ENCODE data around the gene SLC4A5.

The SLC4A5 gene, protein sequence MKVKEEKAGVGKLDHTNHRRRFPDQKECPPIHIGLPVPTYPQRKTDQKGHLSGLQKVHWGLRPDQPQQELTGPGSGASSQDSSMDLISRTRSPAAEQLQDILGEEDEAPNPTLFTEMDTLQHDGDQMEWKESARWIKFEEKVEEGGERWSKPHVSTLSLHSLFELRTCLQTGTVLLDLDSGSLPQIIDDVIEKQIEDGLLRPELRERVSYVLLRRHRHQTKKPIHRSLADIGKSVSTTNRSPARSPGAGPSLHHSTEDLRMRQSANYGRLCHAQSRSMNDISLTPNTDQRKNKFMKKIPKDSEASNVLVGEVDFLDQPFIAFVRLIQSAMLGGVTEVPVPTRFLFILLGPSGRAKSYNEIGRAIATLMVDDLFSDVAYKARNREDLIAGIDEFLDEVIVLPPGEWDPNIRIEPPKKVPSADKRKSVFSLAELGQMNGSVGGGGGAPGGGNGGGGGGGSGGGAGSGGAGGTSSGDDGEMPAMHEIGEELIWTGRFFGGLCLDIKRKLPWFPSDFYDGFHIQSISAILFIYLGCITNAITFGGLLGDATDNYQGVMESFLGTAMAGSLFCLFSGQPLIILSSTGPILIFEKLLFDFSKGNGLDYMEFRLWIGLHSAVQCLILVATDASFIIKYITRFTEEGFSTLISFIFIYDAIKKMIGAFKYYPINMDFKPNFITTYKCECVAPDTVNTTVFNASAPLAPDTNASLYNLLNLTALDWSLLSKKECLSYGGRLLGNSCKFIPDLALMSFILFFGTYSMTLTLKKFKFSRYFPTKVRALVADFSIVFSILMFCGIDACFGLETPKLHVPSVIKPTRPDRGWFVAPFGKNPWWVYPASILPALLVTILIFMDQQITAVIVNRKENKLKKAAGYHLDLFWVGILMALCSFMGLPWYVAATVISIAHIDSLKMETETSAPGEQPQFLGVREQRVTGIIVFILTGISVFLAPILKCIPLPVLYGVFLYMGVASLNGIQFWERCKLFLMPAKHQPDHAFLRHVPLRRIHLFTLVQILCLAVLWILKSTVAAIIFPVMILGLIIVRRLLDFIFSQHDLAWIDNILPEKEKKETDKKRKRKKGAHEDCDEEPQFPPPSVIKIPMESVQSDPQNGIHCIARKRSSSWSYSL

DNA sequence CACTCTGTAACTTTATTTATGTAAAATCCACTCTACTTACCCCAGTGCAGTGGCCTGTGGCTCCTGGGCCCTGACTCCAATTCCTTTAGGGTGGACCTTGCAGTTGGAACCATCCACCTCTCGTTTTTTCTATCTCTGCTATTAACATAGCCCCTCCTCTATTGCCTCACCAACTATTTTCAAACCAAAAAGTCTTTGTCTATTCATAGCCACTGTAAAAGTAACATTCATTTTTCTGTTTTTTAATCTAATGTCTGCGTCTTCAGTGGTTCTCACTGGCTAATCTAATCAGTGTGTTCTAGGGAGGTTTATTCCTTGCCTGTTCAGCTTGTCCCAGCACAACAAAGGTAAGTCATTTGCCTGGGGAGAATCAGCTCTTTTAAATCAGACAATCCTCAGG, at the start of gene SLC4A5:
Gene SLC4A5, minus strand, starts transcription at position 101 of the 400 bp plus-strand sequence. CDS start 28,393 bp downstream, outside the sequence.
- DNase-seq (ENCODE audit: low read depth, low spot score): no peak

DNA sequence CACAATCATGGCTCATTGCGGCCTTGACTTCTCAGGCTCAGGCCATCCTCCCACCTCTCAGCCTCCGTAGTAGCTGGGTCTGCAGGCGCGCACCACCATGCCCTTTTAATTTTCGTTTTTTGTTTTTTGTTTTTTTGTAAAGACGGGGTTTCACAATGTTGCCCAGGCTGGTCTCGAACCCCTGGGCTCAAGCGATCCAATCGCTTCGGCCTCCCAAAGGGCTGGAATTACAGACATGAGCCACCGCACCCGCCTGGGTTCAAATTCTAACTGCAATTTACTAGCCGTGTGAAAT, 49.2 kb upstream of the SLC4A5 start:
- DNase-seq (ENCODE audit: low read depth, low spot score): no peak

DNA sequence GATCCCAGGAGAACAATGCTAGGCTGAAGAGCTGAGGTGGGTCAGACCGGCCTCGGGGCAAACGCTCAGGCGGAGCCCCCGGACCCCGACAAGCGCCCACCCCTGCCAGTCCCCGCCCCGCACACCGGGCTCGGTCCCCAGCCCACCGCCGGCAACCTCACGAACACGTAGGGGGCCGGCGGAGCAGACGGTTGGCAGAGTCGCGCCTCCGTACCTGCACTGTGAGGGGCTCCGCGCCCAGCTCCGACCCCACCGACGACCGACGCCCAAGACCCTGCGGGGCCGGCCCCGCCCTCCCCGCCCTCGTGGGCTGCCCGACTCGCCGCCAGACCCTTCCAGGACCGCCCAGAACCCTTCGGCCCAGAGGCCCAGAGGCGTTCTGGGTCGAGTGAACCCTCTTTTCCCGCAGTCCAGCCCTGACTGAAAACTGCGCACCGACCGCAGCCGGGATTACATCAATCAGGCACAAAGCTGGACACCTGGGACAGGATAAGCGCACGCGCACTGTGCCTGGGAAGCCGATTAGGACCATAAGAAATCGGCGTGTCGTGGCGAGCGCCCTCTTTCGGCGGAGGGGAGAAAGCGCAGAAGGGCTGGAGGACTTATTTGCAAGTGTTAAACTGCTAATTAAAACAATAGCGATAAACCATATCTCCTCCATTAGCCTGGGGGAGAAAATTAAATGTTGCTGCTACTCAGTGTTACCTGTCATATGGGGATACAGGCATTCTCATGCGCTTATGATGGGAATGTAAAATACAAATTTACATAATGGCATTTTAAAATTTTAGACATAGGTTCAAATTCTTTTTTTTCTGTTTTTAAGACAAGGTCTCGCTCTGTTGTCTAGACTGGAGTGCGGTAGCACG, 48.6 kb upstream of the SLC4A5 start:
- DNase-seq (ENCODE audit: low read depth, low spot score): peak; percentile 94

DNA sequence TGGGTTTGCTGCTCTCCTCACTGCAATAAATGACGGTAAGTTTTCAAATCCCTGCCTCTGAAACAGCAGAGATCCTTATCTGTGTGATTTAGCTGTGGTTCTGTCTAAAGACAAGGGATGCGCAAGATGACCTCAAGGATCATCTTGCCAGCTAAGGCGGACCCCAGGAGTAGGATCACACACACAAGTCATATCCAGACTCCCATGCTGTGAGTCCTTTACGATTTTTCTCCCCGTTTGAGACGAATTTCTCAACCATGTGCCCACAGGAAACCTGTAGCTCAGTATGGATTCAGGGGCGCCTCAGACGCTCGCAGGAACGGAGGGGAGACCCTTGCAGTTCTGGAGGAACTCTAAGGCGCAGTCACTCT, 48.0 kb upstream of the SLC4A5 start:
- DNase-seq (ENCODE audit: low read depth, low spot score): no peak

DNA sequence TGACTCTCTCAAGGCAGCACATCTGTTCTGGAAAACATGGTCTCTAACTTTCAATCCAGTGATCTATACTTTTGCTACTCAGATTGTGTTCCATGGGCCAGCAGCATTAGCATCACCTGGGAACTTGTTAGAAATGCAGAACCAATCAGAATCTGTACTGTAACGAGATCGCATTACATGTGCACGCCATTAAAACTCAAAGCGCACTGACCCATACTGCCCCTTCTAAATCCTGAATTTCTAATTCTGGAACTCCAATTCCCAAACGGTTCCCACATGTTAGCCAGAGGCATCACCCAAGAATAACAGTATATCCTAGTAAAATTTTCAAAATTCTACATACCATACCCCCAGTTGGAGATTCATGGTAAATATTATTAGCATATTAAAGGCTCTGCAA, 47.4 kb upstream of the SLC4A5 start:
- DNase-seq (ENCODE audit: low read depth, low spot score): no peak

DNA sequence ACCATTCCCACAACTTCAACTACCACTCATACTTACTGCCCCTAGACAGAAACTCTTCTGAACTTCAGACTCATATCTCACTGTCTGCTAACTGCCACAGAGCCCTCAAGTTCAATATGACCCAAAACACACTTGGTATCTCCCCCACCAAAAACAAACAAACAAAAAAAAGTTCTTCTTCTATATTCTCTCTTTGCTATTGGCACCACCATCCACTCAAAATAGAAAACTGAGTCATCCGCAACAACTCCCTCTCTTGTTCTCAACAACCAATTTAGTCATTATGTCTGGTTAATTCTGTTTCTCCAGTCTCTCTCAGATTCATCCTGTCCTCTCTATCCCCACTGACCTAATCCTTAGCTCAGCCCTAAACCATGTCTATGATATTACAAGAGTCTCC, 44.1 kb upstream of the SLC4A5 start:
- DNase-seq (ENCODE audit: low read depth, low spot score): no peak

DNA sequence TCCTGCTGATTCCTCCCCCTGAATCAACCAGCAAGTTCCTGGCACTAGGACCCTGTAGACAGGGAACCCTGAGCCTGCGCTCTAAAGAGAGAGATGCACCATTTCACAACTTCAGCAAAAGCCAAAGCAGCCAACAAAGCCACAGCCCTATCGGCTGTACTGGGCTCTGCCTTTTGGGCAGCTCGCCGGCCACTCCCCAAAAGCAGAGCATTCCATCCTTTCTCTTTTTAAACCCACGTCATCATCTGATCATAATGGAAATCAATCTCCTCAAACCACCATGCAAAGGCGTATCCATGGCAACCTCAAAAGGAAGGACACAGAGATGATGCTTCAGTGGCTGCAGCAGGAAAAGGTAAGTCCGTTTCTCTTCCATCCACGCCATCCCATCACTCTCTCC, 42.2 kb upstream of the SLC4A5 start:
- DNase-seq (ENCODE audit: low read depth, low spot score): no peak

DNA sequence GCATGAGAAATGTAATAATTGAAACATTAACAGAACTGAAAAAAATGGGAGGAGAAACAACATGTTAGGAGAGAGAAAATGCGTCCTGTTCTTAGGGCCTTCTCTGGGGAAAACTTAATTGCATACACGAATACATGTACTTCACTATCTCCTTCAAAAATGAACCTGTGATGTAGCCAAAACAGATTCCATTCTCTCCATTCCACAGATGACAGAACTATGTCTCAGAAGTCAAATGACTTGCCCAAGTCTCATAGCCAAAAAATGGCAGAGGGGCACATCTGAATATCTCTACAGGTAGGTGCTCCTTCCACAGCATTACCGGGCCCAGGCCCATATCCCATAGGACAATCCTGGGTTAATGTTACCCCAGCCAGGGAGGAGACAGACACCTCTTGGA, 40.8 kb upstream of the SLC4A5 start:
- DNase-seq (ENCODE audit: low read depth, low spot score): no peak

DNA sequence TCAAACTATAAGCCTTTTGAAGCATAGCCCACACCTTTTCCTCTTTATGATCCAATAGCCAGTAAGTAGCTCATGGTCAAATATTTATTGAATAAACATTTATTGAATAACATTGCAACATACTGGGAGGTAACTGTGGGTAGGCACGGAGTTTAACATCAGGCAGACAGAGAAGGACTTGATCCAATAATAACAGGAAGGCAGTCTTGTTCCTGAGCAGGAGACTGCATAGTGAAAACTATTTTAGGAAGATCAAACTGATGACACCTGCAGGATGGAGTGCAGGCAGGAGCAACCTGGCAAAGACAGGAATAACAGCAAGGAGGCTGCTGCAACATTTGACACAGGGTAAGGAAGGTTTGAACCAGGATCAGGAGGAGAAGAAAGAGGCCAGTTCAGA, 40.0 kb upstream of the SLC4A5 start:
- no peak for DNase-seq (ENCODE audit: low read depth, low spot score)

DNA sequence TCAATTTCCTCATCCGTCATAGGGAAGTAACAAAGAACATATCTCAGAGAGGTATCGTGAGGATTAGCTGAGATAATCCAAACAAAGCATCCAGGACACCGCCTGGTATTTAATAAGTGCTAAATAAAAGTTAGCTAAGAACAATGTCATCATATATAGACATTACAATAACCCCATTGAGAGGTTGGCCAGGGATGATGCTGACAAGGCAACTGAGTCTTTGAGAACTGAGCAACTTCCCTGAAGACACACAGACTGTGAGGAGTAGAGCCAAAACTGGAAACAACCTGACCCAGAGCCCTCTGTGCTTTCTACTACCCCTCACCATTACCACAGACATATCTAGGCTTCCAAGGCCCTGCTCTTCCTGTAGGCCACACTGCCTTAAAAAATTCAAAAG, 38.5 kb upstream of the SLC4A5 start:
- no peak for DNase-seq (ENCODE audit: low read depth, low spot score)

DNA sequence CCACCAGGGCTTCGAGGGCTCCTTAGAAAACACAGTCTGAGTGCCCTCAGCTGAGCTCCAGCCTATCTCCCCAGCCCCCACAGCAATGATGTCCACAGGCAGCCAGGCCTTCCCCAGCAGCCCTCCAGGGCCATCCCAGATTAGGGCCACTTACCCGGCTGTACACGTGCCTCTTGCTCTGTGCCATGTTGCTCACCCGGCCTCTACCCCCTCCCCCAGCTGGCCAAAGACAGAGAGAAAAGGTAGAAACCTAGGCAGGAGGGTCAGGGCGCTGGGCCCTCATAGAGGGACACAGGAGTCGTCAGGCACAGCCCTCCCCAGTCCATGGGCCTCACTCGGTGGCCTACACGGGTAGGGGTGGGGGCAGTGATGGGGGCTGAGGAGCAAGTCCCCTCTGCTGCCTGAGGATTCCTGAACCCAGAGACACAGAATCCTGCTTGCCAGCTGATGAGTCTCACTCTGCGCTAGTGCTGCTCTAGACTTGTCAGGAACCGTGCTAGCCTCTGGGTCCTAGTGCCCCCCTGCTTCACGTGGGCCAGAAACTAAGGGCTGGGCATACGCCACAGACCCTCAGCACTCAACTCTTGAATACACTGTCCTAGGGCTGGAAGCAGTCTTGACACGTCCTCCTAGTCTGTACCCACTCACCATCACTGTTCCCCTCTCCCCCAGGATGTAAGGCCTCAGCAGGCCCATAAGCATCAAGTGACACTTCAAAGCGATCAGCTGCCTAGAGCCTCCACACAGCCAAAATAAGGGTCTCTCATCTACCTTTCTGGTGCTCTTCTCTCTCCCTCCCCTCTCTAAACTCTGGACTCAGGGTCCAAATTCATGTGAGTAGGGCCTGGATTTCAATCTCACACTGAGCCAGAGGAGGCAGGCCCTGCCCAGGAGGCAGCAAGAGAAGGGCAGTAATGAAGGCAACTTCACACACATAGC, 36.9 kb upstream of the SLC4A5 start, which contains the start of gene DCTN1:
Gene DCTN1, minus strand, starts transcription at position 461 of the 939 bp plus-strand sequence. Its CDS starts 274 bp downstream, at position 187.
- no peak for DNase-seq (ENCODE audit: low read depth, low spot score)

DNA sequence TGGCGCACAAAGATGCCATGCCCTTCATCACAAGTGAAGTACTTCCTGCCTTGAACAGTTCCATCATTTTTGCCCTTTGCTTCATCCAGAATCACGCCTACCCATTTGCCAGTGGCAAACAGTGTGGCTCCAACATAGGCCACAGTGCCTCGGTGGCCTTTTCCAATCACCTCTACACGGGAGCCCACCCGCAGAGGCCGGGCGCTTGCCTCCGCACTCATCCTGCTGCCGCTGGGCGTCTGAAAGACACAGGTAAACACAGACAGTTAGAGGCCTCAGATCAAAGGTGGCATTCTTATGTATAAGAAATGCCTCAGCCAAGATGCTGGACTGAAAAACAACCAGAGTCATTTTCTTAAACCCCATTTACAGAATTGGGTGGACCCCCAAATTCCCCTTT, 34.8 kb upstream of the SLC4A5 start:
- DNase-seq (ENCODE audit: low read depth, low spot score): no peak

DNA sequence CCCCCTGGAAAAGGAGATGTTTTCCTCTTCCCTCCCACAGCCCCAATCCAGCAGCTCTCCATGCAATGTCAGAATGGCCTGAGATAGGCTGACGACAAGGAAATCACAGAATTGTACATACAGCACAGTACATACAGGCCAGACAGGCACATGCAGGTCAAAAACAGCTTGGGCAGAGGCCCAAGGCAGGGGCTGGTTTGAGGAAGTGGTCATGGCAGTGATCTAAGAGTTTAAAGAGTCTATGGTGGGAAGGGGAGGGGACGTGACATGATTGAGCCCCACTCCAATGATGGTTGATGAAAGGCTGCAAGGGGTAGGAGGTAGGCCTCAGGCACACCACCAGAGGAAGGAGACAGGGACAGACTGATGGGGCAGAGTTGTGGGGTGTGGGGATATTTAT, 32.6 kb upstream of the SLC4A5 start:
- no peak for DNase-seq (ENCODE audit: low read depth, low spot score)

DNA sequence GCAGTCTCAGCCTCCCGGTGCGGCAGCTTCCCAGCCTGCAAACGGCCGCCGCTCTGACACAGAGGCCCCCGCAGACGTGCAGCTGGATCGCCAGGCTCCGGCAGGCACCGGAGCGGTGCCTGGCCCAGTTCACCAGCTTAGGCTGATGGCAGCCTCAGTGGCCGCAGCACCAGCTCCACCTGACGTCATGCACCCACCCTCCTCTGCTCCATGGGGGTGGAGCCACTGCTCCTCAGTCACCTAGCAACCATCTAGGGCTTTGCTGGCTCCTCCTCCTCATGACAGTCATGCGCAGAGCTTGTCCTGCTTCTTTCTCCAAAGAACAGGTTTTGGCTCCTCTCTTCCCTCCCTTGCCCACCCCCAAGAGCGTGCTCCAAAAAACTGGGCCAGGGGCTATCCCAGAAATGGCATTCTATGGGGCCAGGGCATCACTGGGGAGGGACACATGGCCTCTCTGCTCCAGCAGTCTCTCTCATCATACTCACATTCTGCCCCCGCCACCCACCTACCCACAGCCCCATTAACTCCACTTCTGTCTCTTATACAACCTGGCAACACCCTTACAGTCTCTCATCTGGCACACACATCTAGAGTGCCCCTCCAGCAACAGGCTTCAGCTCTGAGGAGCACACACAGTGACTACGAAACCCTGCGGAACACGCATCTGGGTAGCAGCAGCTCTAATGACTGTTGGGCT, 31.4 kb upstream of the SLC4A5 start:
- DNase-seq (ENCODE audit: low read depth, low spot score): no peak

DNA sequence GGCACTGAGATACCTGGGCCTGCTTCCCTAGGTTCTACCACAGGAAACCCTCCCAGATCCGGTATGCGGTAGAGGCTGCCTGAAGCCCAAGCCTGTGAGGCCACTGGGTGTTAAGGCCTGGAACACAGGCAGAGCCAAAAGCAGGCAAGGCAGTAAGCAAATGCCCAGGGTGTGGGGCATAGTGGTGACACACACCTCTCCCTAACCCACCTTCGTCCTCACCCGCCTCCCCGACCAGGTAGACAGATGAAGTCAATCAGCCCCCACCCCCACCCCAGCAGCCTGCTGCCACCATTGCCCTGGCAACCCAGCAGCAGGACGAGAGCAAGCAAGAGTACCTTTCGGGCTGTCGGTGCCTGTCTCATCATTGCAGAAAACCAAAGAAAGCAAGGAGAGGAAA, 30.8 kb upstream of the SLC4A5 start:
- no peak for DNase-seq (ENCODE audit: low read depth, low spot score)

DNA sequence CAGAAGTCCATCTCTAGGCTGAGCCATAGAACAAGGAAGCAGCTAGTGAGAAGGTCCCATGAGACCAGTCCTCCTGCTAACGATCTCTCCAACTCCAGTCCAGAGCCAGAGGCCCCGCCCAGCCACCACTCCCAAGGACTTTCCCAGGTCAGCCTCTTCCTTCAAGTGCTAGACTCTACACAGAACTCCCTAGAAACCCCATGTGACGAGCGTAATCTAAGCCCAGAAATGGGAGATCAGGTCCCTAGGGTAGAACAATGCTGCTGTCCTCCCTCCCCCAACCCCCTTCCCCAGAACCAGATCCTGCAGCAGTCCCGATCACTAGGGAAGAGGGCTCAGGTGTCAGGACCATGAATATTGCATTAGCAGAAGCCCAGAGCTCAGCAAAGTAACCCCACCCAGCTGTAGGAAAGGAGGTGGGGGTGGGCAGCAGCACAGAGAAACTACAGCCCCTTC, 30.0 kb upstream of the SLC4A5 start:
- DNase-seq (ENCODE audit: low read depth, low spot score): no peak

DNA sequence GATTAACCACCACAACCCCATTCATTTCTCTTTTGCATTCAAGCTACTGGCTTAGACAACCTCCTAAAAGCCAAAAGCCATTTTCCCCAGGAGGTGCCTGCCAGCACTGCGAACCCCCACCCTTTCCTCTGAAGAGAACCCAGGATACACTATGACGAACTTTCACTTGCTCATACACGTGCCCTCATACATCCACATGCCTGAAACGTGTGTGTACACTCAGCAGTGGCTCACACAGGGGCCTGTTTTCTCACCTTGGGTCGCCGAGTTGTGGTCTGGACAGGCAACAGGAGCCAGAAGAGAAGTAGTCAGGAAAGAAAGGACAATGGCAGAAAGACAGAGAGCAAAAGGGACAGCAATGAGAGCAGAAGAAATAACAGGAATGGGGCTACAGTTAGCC, 29.5 kb upstream of the SLC4A5 start:
- no peak for DNase-seq (ENCODE audit: low read depth, low spot score)

DNA sequence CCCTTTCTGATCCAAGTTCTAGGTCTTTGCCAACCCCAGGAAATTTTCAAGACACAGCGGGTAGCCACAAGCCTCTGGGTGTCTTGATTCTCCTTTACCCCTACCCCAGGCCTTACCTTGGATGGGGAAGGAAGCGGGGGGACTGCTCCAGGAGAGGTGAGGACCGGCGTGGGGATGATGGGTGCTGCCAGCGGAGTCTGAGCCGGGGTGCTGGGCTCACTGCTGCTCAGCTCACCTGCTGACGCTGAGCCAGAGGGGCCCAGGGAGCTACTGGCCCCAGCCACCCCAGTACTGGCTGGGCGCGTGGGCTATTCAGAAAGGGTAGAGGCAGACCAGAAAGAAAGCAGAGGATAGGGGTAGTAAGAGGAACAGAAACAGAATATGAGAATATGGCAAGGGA, 28.2 kb upstream of the SLC4A5 start:
- no peak for DNase-seq (ENCODE audit: low read depth, low spot score)

DNA sequence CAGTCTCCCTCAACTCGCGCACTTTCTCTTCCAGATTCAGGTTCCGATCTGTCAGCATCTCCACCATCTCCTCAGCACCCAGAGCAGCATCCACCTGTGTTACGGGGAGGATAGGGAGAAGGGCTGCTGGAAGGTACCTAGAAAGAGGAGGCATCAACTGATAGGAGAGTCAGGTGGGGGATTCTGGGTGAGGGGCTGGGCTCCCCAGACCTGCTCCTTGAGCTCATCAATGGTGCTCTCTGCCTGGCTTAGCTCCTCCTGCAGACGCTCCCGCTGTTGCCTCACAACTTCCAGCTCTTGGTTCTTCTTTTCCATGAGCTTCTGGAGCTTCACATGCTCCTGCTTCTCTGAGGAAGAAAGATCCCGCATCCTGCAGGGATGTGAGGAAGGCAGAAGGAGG, 26.8 kb upstream of the SLC4A5 start:
- DNase-seq (ENCODE audit: low read depth, low spot score): no peak

DNA sequence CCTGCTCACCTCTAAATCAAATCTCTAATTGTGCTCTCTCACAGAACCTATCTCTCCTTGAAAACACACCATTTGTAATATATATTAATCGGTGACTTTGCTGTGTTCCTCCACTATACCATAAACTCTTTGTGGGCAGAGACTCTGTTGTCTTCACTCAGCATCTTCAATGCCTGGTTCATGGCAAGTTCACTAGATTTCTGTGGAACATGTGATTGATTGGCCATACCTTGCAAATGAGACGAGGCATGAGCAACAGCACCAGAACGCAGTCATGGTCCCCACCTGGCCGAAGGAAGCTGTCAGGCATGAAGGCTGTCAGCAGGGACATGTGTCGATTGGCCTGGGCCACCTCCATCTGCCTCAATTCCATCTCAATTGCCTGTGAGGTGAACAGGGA, 25.3 kb upstream of the SLC4A5 start:
- DNase-seq (ENCODE audit: low read depth, low spot score): no peak
